Panc1 (cell line): Measurements from ENCODE around the gene BPIFA3.

Experiments used
- CTCF ChIP-seq: fragments of 450-650 bp; IDR thresholded peaks from 2 replicates; pipeline ENCODE4 v1.5.1; 2017; ENCODE audit warnings: mild to moderate bottlenecking
- REST ChIP-seq, 2 experiments: IDR thresholded peaks; 2 replicates each; pipeline ENCODE4 v1.6.1; 2011 to 2012; ENCODE audit warnings: low read depth in 2 of 2, control low read depth in 1 of 2, low read length in 1 of 2, mild to moderate bottlenecking in 1 of 2, moderate library complexity in 1 of 2; ENCODE audit not compliant: insufficient read depth in 1 of 2

DNA sequence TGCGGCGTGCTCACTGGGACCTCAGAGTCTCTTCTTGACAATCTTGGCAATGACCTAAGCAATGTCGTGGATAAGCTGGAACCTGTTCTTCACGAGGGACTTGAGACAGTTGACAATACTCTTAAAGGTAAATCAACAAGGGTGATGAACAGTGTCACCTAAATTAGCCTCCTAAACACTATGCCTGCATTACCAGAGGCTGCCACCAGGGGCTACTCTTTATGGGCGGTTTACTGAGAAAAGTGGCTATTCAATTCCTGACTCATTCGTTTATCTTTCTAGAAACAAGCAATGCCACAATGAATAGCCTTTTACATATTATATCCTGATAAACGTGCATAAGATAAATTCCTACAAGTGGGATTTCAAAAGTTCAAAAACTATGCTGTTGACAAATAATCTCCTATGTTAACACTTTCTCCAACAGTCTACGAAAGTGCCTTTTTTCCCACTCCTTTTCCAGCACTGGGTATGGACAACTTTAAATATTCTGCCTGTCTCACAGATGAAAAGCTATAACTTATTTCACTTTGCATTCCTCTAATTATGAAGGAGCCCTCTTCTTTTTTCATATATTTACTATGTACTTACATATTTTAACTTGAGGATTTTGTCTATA is 47.9 kb upstream of the BPIFA3 start:
- peak; percentile 71 for TF ChIP-seq CTCF
- no peak for TF ChIP-seq REST (IDR thresholded peaks at IDR 0.05; ENCODE audit: insufficient read depth in 1 of 2, low read depth in 2 of 2, low read length in 1 of 2)
